Peyer's patch (tissue), 4 donors: ENCODE results near the gene PSMG4.

ENCODE experiments used
- CTCF ChIP-seq, 6 experiments: fragments of 450-650 bp in 4 of 6; fragments of 200-600 bp in 2 of 6; sonication (generic) in 1 of 6; IDR thresholded peaks; one replicate each; pipeline ENCODE4 v1.5.1; 2017 to 2019; ENCODE audit warnings: antibody characterized with exemption in 6 of 6, mild to moderate bottlenecking in 3 of 6, moderate library complexity in 1 of 6
- POLR2A ChIP-seq, 2 donors: fragments of 450-650 bp; IDR thresholded peaks; one replicate each; pipeline ENCODE4 v1.5.1; 2017; ENCODE audit warnings: antibody characterized with exemption in 2 of 2, mild to moderate bottlenecking in 2 of 2, moderate library complexity in 2 of 2

GRCh38 chr6:3282476-3283236, 23.9 kb downstream of the PSMG4 start:
- TF ChIP-seq CTCF (IDR thresholded peaks at IDR 0.05) (no peak), POLR2A (IDR thresholded peaks at IDR 0.05) (no peak)
